Measurements from ENCODE around the gene INPP5K. TPM values are rescaled to one million over a fixed set of nuclear protein-coding genes. Genes with fewer than 3 reads are reported as not detected.
A peak's percentile ranks its signal among the peaks of the same experiment; 100 is the strongest.

The INPP5K gene
- total and polyA plus RNA-seq, 2 donors (not counting 1 experiment from before 2014, with no cell fraction given), result 53.8 to 77.9 TPM

GRCh38 chr17:1471911-1472821 is 44.2 kb downstream of the INPP5K start:
- H3K4me3 ChIP-seq (ENCODE audit: control extremely low read depth in 1 of 5, extremely low read depth in 1 of 5, insufficient read depth in 1 of 5, low read depth in 2 of 5, low read length in 4 of 5), result no peak overlapping the region
- 96% methylated on average over 39 of the region's 42 CpGs for WGBS (ENCODE audit: insufficient coverage)
- peaks cover 54% of the 10 kb centered on the region for H4K20me1 ChIP-seq (ENCODE audit: control insufficient read depth, insufficient read depth, low read length, poor library complexity, severe bottlenecking)
- H3K27me3 ChIP-seq (replicated peaks in 1 of 4; ENCODE audit: control extremely low read depth in 1 of 4, control insufficient read depth in 3 of 4, insufficient read depth in 4 of 4, low read length in 3 of 4), result no peaks in the 10 kb centered on the region
- intact Hi-C loops (cut with micrococcal nuclease), result loop anchor here (5.0 kb wide), 1 partner anchor 105 kb away; no protein-coding TSS in a partner anchor
- peaks cover 17% of the 10 kb centered on the region for H3K79me2 ChIP-seq (ENCODE audit: control insufficient read depth, insufficient read depth, low read length)
- DNase-seq, result no peak
- peaks cover 40% of the 10 kb centered on the region for H3K4me1 Mint-ChIP-seq
- H3K27me3 Mint-ChIP-seq, result no peaks in the 10 kb centered on the region
- no peak for TF ChIP-seq EZH2 (IDR thresholded peaks at IDR 0.05; ENCODE audit: borderline replicate concordance, insufficient read depth, low read depth, low read length, poor library complexity, severe bottlenecking)
- no peak for TF ChIP-seq CTCF (IDR thresholded peaks at IDR 0.05)
- H3K27ac ChIP-seq (ENCODE audit: low read length in 2 of 2), result no peak overlapping the region
- no peak overlapping the region for H3K4me3 Mint-ChIP-seq
- no peak for ATAC-seq (ENCODE audit: low read depth)
- no peak overlapping the region for H3K9ac ChIP-seq (ENCODE audit: low read length)
- peaks cover 36 to 61% of the 10 kb centered on the region in 2 donors for H3K4me1 ChIP-seq (ENCODE audit: control insufficient read depth in 2 of 2, insufficient read depth in 2 of 2, low read length in 2 of 2)
- H3K27ac Mint-ChIP-seq, result no peak overlapping the region
- H3K9me3 ChIP-seq (ENCODE audit: control extremely low read depth in 1 of 3, control insufficient read depth in 2 of 3, insufficient read depth in 1 of 3, low read length in 2 of 3), result no peaks in the 10 kb centered on the region
- peak overlapping the region; percentile 9 for H3K4me2 ChIP-seq (replicated peaks; ENCODE audit: low read depth, low read length, poor library complexity, severe bottlenecking)
- no peaks in the 10 kb centered on the region for H3K9me3 Mint-ChIP-seq (ENCODE audit: insufficient read depth)
- no peak overlapping the region for H2AFZ ChIP-seq (ENCODE audit: insufficient read depth, low read depth, low read length, poor library complexity, severe bottlenecking)
- POLR2A ChIA-PET, result interaction anchor here (0.5 to 0.9 kb wide), 2 partner anchors 12 to 53 kb away, joined by 3 to 12 read pairs; no protein-coding TSS in a partner anchor
- CTCF ChIA-PET, result interaction anchor here (0.5 to 3.9 kb wide), 3 partner anchors 47 to 215 kb away, joined by 3 to 23 read pairs (median 3); no protein-coding TSS in a partner anchor
- H3K36me3 ChIP-seq (replicated peaks in 1 of 2; ENCODE audit: control extremely low read depth in 1 of 2, control insufficient read depth in 1 of 2, extremely low read depth in 1 of 2, insufficient read depth in 2 of 2, low read length in 1 of 2), result peaks cover 0 to 39% of the 10 kb centered on the region in 2 experiments

All from B cell (primary cell).